ENCODE data around the gene ZSWIM6.

DNA sequence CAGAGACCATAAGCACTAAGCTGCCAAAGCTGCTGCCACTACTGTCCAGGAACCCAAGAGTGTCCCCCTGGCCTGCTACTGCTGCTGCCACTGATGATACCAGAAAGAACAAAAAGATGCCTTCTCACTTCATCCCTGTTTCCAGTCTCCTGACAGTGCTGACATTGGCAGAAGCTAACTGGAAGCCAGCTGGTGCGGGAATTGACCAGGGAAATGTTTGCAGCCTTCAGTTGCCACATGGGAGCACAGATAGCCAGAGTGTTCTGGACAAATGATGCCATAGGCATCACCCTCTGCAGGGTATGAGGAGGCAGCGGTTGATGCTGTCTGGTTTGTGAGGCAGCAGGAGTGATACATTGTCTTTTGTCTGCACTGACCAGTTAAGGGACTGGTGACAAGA, 258.4 kb downstream of the ZSWIM6 start:
- TF ChIP-seq EZH2 (IDR thresholded peaks at IDR 0.05; ENCODE audit: insufficient read depth, low read length), result no peak
- TF ChIP-seq, protein P1, sequence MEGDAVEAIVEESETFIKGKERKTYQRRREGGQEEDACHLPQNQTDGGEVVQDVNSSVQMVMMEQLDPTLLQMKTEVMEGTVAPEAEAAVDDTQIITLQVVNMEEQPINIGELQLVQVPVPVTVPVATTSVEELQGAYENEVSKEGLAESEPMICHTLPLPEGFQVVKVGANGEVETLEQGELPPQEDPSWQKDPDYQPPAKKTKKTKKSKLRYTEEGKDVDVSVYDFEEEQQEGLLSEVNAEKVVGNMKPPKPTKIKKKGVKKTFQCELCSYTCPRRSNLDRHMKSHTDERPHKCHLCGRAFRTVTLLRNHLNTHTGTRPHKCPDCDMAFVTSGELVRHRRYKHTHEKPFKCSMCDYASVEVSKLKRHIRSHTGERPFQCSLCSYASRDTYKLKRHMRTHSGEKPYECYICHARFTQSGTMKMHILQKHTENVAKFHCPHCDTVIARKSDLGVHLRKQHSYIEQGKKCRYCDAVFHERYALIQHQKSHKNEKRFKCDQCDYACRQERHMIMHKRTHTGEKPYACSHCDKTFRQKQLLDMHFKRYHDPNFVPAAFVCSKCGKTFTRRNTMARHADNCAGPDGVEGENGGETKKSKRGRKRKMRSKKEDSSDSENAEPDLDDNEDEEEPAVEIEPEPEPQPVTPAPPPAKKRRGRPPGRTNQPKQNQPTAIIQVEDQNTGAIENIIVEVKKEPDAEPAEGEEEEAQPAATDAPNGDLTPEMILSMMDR (IDR thresholded peaks at IDR 0.05; ENCODE audit: insufficient read depth, low read depth, low read length), result no peak
